Choroid plexus epithelial cell (primary cell): Measurements from ENCODE around the gene NPHS2.
A peak's percentile ranks its signal among the peaks of the same experiment; 100 is the strongest.

Experiments
- DNase-seq: peaks from one replicate; pipeline ENCODE4 v3.0.0-alpha.2; 2010; ENCODE audit warnings: low read depth
- H3K4me3 ChIP-seq: 2 replicates; pipeline ENCODE4 v1.5.1; 2011; ENCODE audit warnings: low read depth, mild to moderate bottlenecking, control low read depth, low read length, moderate library complexity
- TF ChIP-seq, protein P1 (sequence below): conservative IDR thresholded peaks from 2 replicates; pipeline ENCODE4 v1.5.1; 2011; ENCODE audit warnings: low read depth, mild to moderate bottlenecking, control low read depth, inconsistent platforms, low read length, moderate library complexity

Gene NPHS2

DNA sequence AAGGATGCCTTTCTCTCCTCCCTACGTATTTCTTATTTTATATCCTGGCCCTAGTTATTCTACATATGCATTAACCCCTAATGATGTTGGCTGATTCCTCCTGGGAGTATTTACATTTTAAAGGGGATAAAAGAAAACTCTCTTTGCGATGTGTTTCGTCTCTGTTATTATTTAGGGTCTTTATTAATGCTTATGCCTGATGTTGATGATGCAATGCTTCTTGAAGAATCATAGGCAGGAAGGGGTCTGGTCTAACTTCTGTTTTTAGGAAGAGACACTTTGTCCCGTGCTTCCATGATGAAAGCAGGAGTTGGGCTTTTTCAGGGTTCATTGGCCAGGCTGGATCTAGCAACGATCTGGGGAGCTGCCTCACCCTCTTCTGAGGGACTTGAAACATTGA lies 761 bp upstream of the NPHS2 start:
- TF ChIP-seq, protein P1, sequence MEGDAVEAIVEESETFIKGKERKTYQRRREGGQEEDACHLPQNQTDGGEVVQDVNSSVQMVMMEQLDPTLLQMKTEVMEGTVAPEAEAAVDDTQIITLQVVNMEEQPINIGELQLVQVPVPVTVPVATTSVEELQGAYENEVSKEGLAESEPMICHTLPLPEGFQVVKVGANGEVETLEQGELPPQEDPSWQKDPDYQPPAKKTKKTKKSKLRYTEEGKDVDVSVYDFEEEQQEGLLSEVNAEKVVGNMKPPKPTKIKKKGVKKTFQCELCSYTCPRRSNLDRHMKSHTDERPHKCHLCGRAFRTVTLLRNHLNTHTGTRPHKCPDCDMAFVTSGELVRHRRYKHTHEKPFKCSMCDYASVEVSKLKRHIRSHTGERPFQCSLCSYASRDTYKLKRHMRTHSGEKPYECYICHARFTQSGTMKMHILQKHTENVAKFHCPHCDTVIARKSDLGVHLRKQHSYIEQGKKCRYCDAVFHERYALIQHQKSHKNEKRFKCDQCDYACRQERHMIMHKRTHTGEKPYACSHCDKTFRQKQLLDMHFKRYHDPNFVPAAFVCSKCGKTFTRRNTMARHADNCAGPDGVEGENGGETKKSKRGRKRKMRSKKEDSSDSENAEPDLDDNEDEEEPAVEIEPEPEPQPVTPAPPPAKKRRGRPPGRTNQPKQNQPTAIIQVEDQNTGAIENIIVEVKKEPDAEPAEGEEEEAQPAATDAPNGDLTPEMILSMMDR: no peak
- H3K4me3 ChIP-seq: no peak overlapping the region
- DNase-seq: no peak

DNA sequence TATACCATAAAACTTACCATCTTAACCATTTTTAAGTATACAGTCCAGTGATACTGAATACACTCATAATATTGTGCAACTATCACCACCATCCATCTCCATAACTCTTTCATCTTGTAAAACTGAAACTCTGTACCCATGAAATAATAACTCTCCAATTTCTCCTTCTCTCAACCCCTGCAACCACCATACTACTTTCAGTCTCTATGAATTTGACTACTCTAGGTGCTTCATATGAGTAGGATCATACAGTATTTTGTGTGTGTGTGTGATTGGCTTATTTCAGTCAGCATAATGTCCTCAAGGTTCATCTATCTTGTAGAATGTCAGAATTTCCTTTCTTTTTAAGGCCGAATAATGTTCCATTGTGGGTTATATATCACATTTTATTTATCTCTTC lies 17.7 kb downstream of the NPHS2 start:
- no peak overlapping the region for H3K4me3 ChIP-seq
- no peak for DNase-seq
- TF ChIP-seq, protein P1: no peak

DNA sequence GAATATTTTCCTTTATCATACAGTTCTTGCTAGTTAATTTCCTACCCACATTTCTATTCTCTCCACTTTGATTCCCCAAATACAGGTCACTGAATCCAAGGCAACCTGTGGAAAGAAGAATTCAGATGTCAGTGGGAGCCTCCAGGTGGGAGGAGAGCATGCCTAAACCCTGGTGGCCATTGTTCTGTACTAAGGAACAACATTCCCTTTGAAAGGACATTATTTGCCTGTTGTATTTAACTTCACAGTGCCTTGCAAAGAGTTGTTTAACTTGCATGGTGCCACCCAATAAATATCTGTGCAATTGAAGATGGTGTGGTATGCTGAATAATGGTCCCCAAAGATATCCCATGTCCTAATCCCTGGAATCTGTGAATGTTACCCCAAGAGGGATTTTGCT lies 21.3 kb downstream of the NPHS2 start:
- H3K4me3 ChIP-seq: no peak overlapping the region
- TF ChIP-seq, protein P1: no peak
- DNase-seq: no peak

DNA sequence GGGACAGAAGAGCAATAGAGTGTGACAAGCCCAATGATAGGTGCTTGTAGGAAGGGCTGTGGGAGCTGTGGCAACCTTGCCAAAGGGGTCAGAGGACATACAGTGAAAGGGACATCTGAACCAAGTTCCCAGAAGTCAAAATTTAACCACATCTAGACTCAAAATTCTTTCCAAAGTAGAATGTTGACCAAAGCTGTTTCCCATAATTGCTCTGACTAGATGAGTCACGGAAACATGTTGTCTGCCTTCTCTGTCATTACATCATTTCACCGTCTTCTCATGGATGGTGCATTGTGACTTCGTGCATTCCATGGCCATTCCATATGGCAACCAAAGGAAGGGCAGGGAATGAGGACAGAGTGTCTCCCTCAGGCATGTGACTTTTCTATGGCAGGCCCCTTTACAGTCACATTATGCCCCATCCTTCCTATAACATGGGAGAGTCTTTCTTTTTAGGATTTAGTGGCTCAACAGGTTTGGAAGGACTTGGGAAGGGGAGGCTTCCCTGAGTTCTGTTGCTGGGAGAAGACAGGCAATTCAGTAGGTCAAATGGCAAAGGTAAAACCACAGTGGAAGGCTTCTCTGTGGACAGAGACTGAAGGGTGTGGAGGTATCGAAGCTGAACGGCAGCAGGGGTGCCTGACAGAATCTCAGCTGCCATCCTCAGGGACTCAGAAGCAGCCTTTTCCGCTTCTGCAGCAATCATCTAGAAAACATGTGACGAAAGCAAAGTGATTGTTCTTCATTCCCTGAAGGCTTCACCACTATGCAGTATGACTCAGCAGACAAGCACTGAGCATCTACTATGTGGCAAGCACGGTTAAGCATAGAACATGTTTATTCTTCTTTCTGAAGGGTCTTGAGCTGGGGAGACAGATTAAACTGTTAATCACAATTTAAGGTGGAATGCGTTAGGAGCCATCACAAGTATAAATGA lies 24.7 kb downstream of the NPHS2 start:
- TF ChIP-seq, protein P1: no peak
- H3K4me3 ChIP-seq: no peak overlapping the region
- peak; percentile 33 for DNase-seq

DNA sequence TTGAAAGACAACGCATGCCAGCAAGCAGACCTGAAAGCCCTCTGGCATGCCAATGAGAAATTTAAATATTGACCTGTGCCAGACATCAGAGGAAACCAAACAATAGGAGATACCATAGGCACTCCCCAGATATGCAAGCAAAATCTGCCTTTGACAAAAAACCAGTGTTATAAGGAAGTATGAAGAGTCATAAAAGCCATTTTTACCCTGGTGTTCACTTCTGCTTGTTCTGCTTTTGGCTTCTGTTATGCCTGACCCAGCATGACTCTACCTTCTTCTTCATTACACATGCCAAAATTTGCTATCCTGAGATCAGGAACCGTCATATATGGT lies 26.4 kb downstream of the NPHS2 start:
- DNase-seq: no peak
- TF ChIP-seq, protein P1: no peak
- H3K4me3 ChIP-seq: no peak overlapping the region

DNA sequence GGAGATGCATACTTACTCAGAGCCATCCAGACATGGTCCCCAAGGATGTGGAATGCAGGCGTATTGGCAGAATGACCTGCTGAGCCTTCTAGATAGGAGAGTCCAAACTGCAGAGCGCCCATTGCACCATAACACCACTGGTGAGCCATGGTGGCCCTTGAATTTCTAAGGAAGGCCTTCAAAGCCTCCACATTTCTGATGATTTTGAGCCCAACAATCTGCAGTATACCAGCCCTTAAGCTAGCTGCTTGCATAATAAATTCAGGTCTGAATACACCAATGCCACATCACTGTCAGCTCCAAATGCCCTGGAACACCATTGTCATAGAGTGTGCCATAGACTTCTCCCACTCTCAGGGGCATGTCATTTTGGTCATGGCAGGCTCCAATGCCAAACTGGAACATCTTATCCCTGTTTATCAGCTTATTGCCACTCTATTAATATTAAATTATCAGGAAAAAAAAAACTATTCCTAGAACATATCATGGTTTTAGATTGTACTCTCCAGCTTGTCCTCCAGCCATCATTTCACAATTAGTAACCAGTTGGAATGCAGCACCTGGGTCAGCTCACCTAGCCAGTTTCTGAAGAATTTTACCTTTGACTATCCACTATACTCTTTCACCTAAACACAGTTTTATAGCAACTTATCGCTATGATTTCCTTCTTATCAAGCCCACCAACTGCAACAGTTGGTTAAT lies 26.9 kb downstream of the NPHS2 start:
- no peak overlapping the region for H3K4me3 ChIP-seq
- DNase-seq: no peak
- TF ChIP-seq, protein P1: no peak
